Loucy (cell line): ENCODE results near the gene ERFE.

ENCODE experiments used
- H2AFZ ChIP-seq: fragments of 200-600 bp; sonication (generic); 2 replicates; pipeline ENCODE4 v1.6.0; 2016; ENCODE audit warnings: antibody characterized with exemption, mild to moderate bottlenecking, low read length, moderate library complexity
- H3F3A ChIP-seq: fragments of 200-600 bp; 2 replicates; pipeline ENCODE4 v1.6.0; 2016; ENCODE audit warnings: antibody characterized with exemption, low read depth, mild to moderate bottlenecking
- H3K27me3 ChIP-seq: fragments of 200-600 bp; sonication (generic); 2 replicates; pipeline ENCODE4 v1.6.1; 2014; ENCODE audit warnings: low read length, mild to moderate bottlenecking; ENCODE audit not compliant: insufficient read depth, poor library complexity, severe bottlenecking
- H3K36me3 ChIP-seq: fragments of 200-600 bp; sonication (generic); 2 replicates; pipeline ENCODE4 v1.6.1; 2016; ENCODE audit warnings: low read length; ENCODE audit not compliant: insufficient read depth
- H3K4me1 ChIP-seq: fragments of 200-600 bp; sonication (generic); 2 replicates; pipeline ENCODE4 v1.5.1; 2014; ENCODE audit warnings: low read length, mild to moderate bottlenecking; ENCODE audit not compliant: insufficient read depth, poor library complexity, severe bottlenecking
- H3K4me2 ChIP-seq: fragments of 200-600 bp; sonication (generic); 2 replicates; pipeline ENCODE4 v1.6.0; 2014; ENCODE audit warnings: antibody characterized with exemption, low read length, low read depth, mild to moderate bottlenecking; ENCODE audit not compliant: poor library complexity, severe bottlenecking
- H3K4me3 ChIP-seq: fragments of 200-600 bp; sonication (generic); 2 replicates; pipeline ENCODE4 v1.5.1; 2014; ENCODE audit warnings: low read length, mild to moderate bottlenecking, mixed read lengths; ENCODE audit not compliant: poor library complexity, severe bottlenecking
- H3K79me2 ChIP-seq: fragments of 200-600 bp; sonication (generic); 2 replicates; pipeline ENCODE4 v1.6.1; 2014; ENCODE audit warnings: low read length; ENCODE audit not compliant: insufficient read depth
- H3K9ac ChIP-seq: fragments of 200-600 bp; sonication (generic); 2 replicates; pipeline ENCODE4 v1.6.0; 2014; ENCODE audit warnings: mild to moderate bottlenecking, low read depth, low read length, moderate library complexity; ENCODE audit not compliant: poor library complexity, severe bottlenecking
- H3K9me2 ChIP-seq: fragments of 200-600 bp; sonication (generic); replicated peaks from 2 replicates; pipeline ENCODE4 v1.6.1; 2016; ENCODE audit warnings: low read depth, low read length, mixed read lengths
- H3K9me3 ChIP-seq: fragments of 200-600 bp; sonication (generic); 2 replicates; pipeline ENCODE4 v1.6.1; 2014; ENCODE audit warnings: mild to moderate bottlenecking, antibody characterized with exemption, low read length, low read depth; ENCODE audit not compliant: insufficient read depth
- H4K20me1 ChIP-seq: fragments of 200-600 bp; sonication (generic); 2 replicates; pipeline ENCODE4 v1.6.0; 2014; ENCODE audit warnings: antibody characterized with exemption, low read length, mild to moderate bottlenecking; ENCODE audit not compliant: insufficient read depth, poor library complexity, severe bottlenecking
- CTCF ChIP-seq: fragments of 200-600 bp; sonication (generic); conservative IDR thresholded peaks from 2 replicates; pipeline ENCODE4 v1.5.1; 2014; ENCODE audit warnings: mild to moderate bottlenecking, antibody characterized with exemption, low read length
- EZH2phosphoT487 ChIP-seq: fragments of 200-600 bp; IDR thresholded peaks from 2 replicates; pipeline ENCODE4 v1.6.1; 2018; ENCODE audit warnings: antibody characterized with exemption, mild to moderate bottlenecking, moderate library complexity, borderline replicate concordance

Gene ERFE

GRCh38 chr2:238167761-238168160, 9.0 kb downstream of the ERFE start:
- Histone ChIP-seq H3K9me2 (no peaks in the 10 kb centered on the region), H3K79me2 (no peaks in the 10 kb centered on the region), H2AFZ (no peak overlapping the region), H3K4me3 (no peak overlapping the region), H3K36me3 (peaks cover 53% of the 10 kb centered on the region; the same call in 1 of the 2 replicates), H3K9ac (no peak overlapping the region), H3F3A (no peaks in the 10 kb centered on the region), H3K4me1 (no peaks in the 10 kb centered on the region), H3K9me3 (no peaks in the 10 kb centered on the region), H3K4me2 (no peak overlapping the region), H4K20me1 (no peaks in the 10 kb centered on the region), H3K27me3 (no peaks in the 10 kb centered on the region)
- no peak for TF ChIP-seq CTCF
- no peak for TF ChIP-seq EZH2phosphoT487

- Histone ChIP-seq H3F3A (no peaks in the 10 kb centered on the region), H3K9me3 (no peaks in the 10 kb centered on the region), H3K9ac (no peak overlapping the region), H3K79me2 (no peaks in the 10 kb centered on the region), H3K4me2 (no peak overlapping the region), H3K27me3 (no peaks in the 10 kb centered on the region), H3K9me2 (no peaks in the 10 kb centered on the region), H3K4me3 (no peak overlapping the region), H3K4me1 (peaks cover 5% of the 10 kb centered on the region), H3K36me3 (peaks cover 59% of the 10 kb centered on the region; the same call in 1 of the 2 replicates), H4K20me1 (no peaks in the 10 kb centered on the region), H2AFZ (no peak overlapping the region)
- no peak for TF ChIP-seq EZH2phosphoT487
- TF ChIP-seq CTCF: no peak
These were observed 9.7 kb downstream of the ERFE start for GRCh38 chr2:238168196-238169047.

GRCh38 chr2:238169048-238169707, 10.4 kb downstream of the ERFE start:
- Histone ChIP-seq H3K4me1 (peaks cover 13% of the 10 kb centered on the region), H3K27me3 (no peaks in the 10 kb centered on the region), H3K4me2 (no peak overlapping the region), H3K4me3 (no peak overlapping the region), H3K9ac (no peak overlapping the region), H2AFZ (no peak overlapping the region), H3K79me2 (no peaks in the 10 kb centered on the region), H4K20me1 (no peaks in the 10 kb centered on the region), H3F3A (peaks cover 5% of the 10 kb centered on the region; the same call in 1 of the 2 replicates), H3K9me3 (no peaks in the 10 kb centered on the region), H3K36me3 (peaks cover 60% of the 10 kb centered on the region; the same call in 1 of the 2 replicates), H3K9me2 (no peaks in the 10 kb centered on the region)
- TF ChIP-seq EZH2phosphoT487: no peak
- no peak for TF ChIP-seq CTCF
